Midbrain (tissue), 1 donor: ENCODE results near the gene MTCH2.

Experiments
- DNase-seq: peaks from one replicate; lab custom pipeline; 2025; lab: John Stamatoyannopoulos, UW

The MTCH2 gene

GRCh38 chr11:47589977-47590861, 52.1 kb downstream of the MTCH2 start:
- DNase-seq: no peak

GRCh38 chr11:47589584-47589976, 52.8 kb downstream of the MTCH2 start:
- DNase-seq: no peak

- no peak for DNase-seq
Measured at GRCh38 chr11:47589118-47589517, 53.2 kb downstream of the MTCH2 start.

- DNase-seq: peak; percentile 41
Measured at GRCh38 chr11:47587723-47588326, 54.5 kb downstream of the MTCH2 start.

- no peak for DNase-seq
Measured at GRCh38 chr11:47587039-47587716, 55.2 kb downstream of the MTCH2 start.

GRCh38 chr11:47586098-47586855, 56.1 kb downstream of the MTCH2 start, which contains the start of gene FAM180B:
Gene FAM180B (plus strand): TSS chr11:47586678. CDS start chr11:47586769, 91 bp downstream.
- no peak for DNase-seq

- no peak for DNase-seq
Measured at GRCh38 chr11:47583844-47584243, 58.5 kb downstream of the MTCH2 start.

- DNase-seq: peak; percentile 94
Measured at GRCh38 chr11:47578524-47579494, 63.5 kb downstream of the MTCH2 start, which contains the start of the genes KBTBD4 and NDUFS3. Gene KBTBD4 (minus strand): TSS chr11:47578970. CDS start chr11:47578951, 19 bp downstream. Gene NDUFS3 (plus strand): TSS chr11:47579074. CDS start chr11:47579092, 18 bp downstream.

- DNase-seq: no peak
Measured at GRCh38 chr11:47577460-47578041, 64.8 kb downstream of the MTCH2 start.

- no peak for DNase-seq
Measured at GRCh38 chr11:47573321-47573720, 69.0 kb downstream of the MTCH2 start.

GRCh38 chr11:47572715-47573255, 69.6 kb downstream of the MTCH2 start:
- no peak for DNase-seq

GRCh38 chr11:47571895-47572294, 70.5 kb downstream of the MTCH2 start:
- no peak for DNase-seq

GRCh38 chr11:47571357-47571729, 71.0 kb downstream of the MTCH2 start:
- no peak for DNase-seq

GRCh38 chr11:47570651-47571356, 71.6 kb downstream of the MTCH2 start:
- no peak for DNase-seq

GRCh38 chr11:47569646-47570045, 72.7 kb downstream of the MTCH2 start:
- DNase-seq: no peak
